HL-60 (cell line): ENCODE measurements around the gene MTCH1.

Source experiments
- DNase-seq, 2 experiments: peaks; one replicate each; pipeline ENCODE4 v3.0.0-alpha.2; 2010 to 2020; ENCODE audit warnings: low read depth in 1 of 2, low spot score in 1 of 2
- H3K27ac ChIP-seq: fragments of 250-450 bp; sonication (Bioruptor Pico); replicated peaks from 2 replicates; pipeline ENCODE4 v1.5.1; 2020; ENCODE audit warnings: mild to moderate bottlenecking, moderate library complexity
- H3K27me3 ChIP-seq: fragments of 250-450 bp; sonication (Bioruptor Pico); 2 replicates; pipeline ENCODE4 v1.5.1; 2021; ENCODE audit warnings: mild to moderate bottlenecking, moderate library complexity; ENCODE audit not compliant: insufficient read depth, poor library complexity, severe bottlenecking
- H3K4me3 ChIP-seq: replicated peaks from 2 replicates; pipeline ENCODE4 v1.5.1; 2011; ENCODE audit warnings: mild to moderate bottlenecking, control low read depth, low read length; ENCODE audit not compliant: insufficient read depth
- CTCF ChIP-seq: IDR thresholded peaks from one replicate; pipeline ENCODE4 v1.5.1; 2011; ENCODE audit warnings: low read length, control low read depth, inconsistent platforms; ENCODE audit not compliant: insufficient read depth
- GABPA ChIP-seq: IDR thresholded peaks from 2 replicates; pipeline ENCODE4 v1.6.1; 2012; ENCODE audit warnings: low read depth
- POLR2AphosphoS5 ChIP-seq: IDR thresholded peaks from 2 replicates; pipeline ENCODE4 v1.6.1; 2012; ENCODE audit warnings: low read depth
- SPI1 ChIP-seq: IDR thresholded peaks from 2 replicates; pipeline ENCODE4 v1.6.1; 2012; ENCODE audit warnings: low read depth, mild to moderate bottlenecking, borderline replicate concordance
- TF ChIP-seq, protein P1 (sequence below): IDR thresholded peaks from 2 replicates; pipeline ENCODE4 v1.6.1; 2012; ENCODE audit warnings: low read depth; ENCODE audit not compliant: insufficient replicate concordance

MTCH1 gene

GRCh38 chr6:36978421-36979346, 7.3 kb downstream of the MTCH1 start:
- no peak for TF ChIP-seq SPI1
- DNase-seq = no peak
- no peak overlapping the region for H3K27ac ChIP-seq
- H3K27me3 ChIP-seq = no peaks in the 10 kb centered on the region
- no peak overlapping the region for H3K4me3 ChIP-seq

DNA sequence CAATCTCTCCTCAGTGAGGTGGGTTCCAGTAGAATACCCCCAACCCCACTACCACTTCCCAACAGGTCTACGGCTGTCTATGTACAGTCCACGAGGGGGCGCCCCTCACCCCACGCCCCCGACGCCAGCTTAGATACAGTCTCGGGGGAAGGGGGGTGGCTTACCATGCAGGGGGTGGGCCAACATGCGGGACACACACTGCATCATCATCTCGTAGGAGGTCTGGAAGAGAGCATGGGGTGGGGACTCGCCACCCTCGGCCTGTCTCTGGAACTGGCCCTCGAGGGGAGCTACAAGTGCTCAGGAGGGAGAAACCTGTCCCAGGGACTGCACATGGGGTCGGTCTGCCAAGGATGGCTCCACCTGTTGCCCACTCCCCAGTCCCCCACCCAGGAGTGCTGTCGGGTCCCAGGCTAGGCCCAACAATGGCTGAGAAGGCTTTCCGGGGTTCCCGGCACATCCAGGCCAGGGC, 8.5 kb downstream of the MTCH1 start:
- no peak for DNase-seq
- no peak overlapping the region for H3K27ac ChIP-seq
- no peaks in the 10 kb centered on the region for H3K27me3 ChIP-seq
- no peak overlapping the region for H3K4me3 ChIP-seq
- no peak for TF ChIP-seq SPI1
- TF ChIP-seq, protein P1, sequence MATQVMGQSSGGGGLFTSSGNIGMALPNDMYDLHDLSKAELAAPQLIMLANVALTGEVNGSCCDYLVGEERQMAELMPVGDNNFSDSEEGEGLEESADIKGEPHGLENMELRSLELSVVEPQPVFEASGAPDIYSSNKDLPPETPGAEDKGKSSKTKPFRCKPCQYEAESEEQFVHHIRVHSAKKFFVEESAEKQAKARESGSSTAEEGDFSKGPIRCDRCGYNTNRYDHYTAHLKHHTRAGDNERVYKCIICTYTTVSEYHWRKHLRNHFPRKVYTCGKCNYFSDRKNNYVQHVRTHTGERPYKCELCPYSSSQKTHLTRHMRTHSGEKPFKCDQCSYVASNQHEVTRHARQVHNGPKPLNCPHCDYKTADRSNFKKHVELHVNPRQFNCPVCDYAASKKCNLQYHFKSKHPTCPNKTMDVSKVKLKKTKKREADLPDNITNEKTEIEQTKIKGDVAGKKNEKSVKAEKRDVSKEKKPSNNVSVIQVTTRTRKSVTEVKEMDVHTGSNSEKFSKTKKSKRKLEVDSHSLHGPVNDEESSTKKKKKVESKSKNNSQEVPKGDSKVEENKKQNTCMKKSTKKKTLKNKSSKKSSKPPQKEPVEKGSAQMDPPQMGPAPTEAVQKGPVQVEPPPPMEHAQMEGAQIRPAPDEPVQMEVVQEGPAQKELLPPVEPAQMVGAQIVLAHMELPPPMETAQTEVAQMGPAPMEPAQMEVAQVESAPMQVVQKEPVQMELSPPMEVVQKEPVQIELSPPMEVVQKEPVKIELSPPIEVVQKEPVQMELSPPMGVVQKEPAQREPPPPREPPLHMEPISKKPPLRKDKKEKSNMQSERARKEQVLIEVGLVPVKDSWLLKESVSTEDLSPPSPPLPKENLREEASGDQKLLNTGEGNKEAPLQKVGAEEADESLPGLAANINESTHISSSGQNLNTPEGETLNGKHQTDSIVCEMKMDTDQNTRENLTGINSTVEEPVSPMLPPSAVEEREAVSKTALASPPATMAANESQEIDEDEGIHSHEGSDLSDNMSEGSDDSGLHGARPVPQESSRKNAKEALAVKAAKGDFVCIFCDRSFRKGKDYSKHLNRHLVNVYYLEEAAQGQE = no peak
- TF ChIP-seq POLR2AphosphoS5 = no peak
- peak; percentile 28 for TF ChIP-seq CTCF
- TF ChIP-seq GABPA = no peak

- Histone ChIP-seq H3K27me3 (no peaks in the 10 kb centered on the region), H3K4me3 (no peak overlapping the region), H3K27ac (no peak overlapping the region)
- TF ChIP-seq SPI1 = no peak
- TF ChIP-seq, protein P1 = no peak
- TF ChIP-seq CTCF = no peak
- no peak for TF ChIP-seq GABPA
- TF ChIP-seq POLR2AphosphoS5 = no peak
- no peak for DNase-seq
These were observed 9.1 kb downstream of the MTCH1 start for GRCh38 chr6:36976931-36977330.

- no peak overlapping the region for H3K4me3 ChIP-seq
- TF ChIP-seq POLR2AphosphoS5 (no peak), SPI1 (no peak), GABPA (no peak), CTCF (no peak)
- TF ChIP-seq, protein P1 = no peak
- H3K27ac ChIP-seq = no peak overlapping the region
- H3K27me3 ChIP-seq = no peaks in the 10 kb centered on the region
- DNase-seq = no peak
These were observed 9.5 kb downstream of the MTCH1 start for GRCh38 chr6:36976509-36976908.
